HEK293T (cell line): Measurements from ENCODE around the gene CWC25.

Source experiments
- BHLHE40 ChIP-seq: fragments of 450-650 bp; IDR thresholded peaks from 2 replicates; pipeline ENCODE4 v1.6.1; 2016; ENCODE audit warnings: mild to moderate bottlenecking, moderate library complexity, borderline replicate concordance
- ELF4 ChIP-seq: fragments of 450-650 bp; IDR thresholded peaks from 2 replicates; pipeline ENCODE4 v1.6.1; 2017; ENCODE audit warnings: antibody characterized with exemption
- FOXA1 ChIP-seq: fragments of 450-650 bp; IDR thresholded peaks from 2 replicates; pipeline ENCODE4 v1.6.1; 2016; ENCODE audit warnings: mild to moderate bottlenecking
- FOXK2 ChIP-seq: fragments of 450-650 bp; IDR thresholded peaks from 2 replicates; pipeline ENCODE4 v1.6.1; 2016; ENCODE audit warnings: mild to moderate bottlenecking
- FOXM1 ChIP-seq: fragments of 450-650 bp; IDR thresholded peaks from 2 replicates; pipeline ENCODE4 v1.6.1; 2017; ENCODE audit warnings: mild to moderate bottlenecking, borderline replicate concordance
- L3MBTL2 ChIP-seq: fragments of 450-650 bp; conservative IDR thresholded peaks from 2 replicates; pipeline ENCODE4 v1.6.1; 2016; ENCODE audit warnings: mild to moderate bottlenecking
- LEF1 ChIP-seq: fragments of 450-650 bp; IDR thresholded peaks from 2 replicates; pipeline ENCODE4 v1.6.1; 2017; ENCODE audit warnings: mild to moderate bottlenecking, borderline replicate concordance
- SP1 ChIP-seq: fragments of 450-650 bp; IDR thresholded peaks from 2 replicates; pipeline ENCODE4 v1.6.1; 2017
- SUZ12 ChIP-seq: fragments of 450-650 bp; IDR thresholded peaks from 2 replicates; pipeline ENCODE4 v1.6.1; 2016; ENCODE audit warnings: mild to moderate bottlenecking
- TARDBP ChIP-seq: fragments of 450-650 bp; IDR thresholded peaks from 2 replicates; pipeline ENCODE4 v1.6.1; 2016
- ZNF384 ChIP-seq: fragments of 450-650 bp; IDR thresholded peaks from 2 replicates; pipeline ENCODE4 v1.6.1; 2016
- TF ChIP-seq, protein P1 (sequence below): fragments of 450-650 bp; IDR thresholded peaks from 2 replicates; pipeline ENCODE4 v1.6.1; 2016

DNA sequence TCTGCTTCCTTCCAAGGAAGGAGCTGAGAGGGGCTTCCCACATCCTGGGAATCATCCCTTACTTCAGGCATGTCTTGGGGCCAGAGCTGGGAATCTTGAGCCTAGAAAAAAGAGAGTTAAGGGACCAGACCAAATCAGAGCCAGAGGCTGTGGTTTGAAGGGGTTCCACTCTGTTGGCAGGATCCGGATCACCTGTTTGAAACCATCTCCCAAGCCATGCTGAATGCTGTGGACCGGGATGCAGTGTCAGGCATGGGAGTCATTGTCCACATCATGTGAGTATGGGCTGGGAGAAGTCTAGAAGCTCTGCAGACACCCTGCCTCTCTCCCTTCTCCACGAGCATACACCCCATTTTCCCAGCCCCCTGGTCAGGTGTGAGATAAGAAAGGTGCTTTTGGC lies 62.9 kb downstream of the CWC25 start:
- no peak for TF ChIP-seq SP1
- no peak for TF ChIP-seq FOXK2
- no peak for TF ChIP-seq ELF4
- no peak for TF ChIP-seq FOXM1
- no peak for TF ChIP-seq L3MBTL2
- TF ChIP-seq BHLHE40, result no peak
- TF ChIP-seq TARDBP, result no peak
- TF ChIP-seq SUZ12, result no peak
- TF ChIP-seq, protein P1, sequence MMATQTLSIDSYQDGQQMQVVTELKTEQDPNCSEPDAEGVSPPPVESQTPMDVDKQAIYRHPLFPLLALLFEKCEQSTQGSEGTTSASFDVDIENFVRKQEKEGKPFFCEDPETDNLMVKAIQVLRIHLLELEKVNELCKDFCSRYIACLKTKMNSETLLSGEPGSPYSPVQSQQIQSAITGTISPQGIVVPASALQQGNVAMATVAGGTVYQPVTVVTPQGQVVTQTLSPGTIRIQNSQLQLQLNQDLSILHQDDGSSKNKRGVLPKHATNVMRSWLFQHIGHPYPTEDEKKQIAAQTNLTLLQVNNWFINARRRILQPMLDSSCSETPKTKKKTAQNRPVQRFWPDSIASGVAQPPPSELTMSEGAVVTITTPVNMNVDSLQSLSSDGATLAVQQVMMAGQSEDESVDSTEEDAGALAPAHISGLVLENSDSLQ, result no peak
- TF ChIP-seq LEF1, result no peak
- TF ChIP-seq FOXA1, result no peak
- no peak for TF ChIP-seq ZNF384
